GM19467 (cell line): ENCODE results near the gene NBPF26.
"Not testable (repeated sequence)": the region's sequence is repeated elsewhere in the genome, so short reads cannot be mapped to it uniquely, and the experiment has no call there.

Experiments
- ATAC-seq: cut with Tn5 transposase; IDR thresholded peaks from one replicate; pipeline ENCODE4 v1.9.1; 2021; ENCODE audit warnings: mild to moderate bottlenecking, moderate library complexity; ENCODE audit not compliant: unreplicated experiment

NBPF26 gene

GRCh38 chr1:120723715-120724402, at the start of gene NBPF26:
NBPF26 (plus strand) TSS chr1:120723945.
- not testable (repeated sequence) for ATAC-seq

GRCh38 chr1:120680106-120680819, 43.5 kb upstream of the NBPF26 start:
- not testable (repeated sequence) for ATAC-seq

GRCh38 chr1:120680938-120681337, 42.8 kb upstream of the NBPF26 start:
- not testable (repeated sequence) for ATAC-seq

- ATAC-seq, result not testable (repeated sequence)
These were observed 39.3 kb upstream of the NBPF26 start for GRCh38 chr1:120684397-120684796.

- not testable (repeated sequence) for ATAC-seq
These were observed 38.1 kb upstream of the NBPF26 start for GRCh38 chr1:120685622-120686021.

- not testable (repeated sequence) for ATAC-seq
These were observed 36.5 kb upstream of the NBPF26 start for GRCh38 chr1:120687250-120687649.

- not testable (repeated sequence) for ATAC-seq
These were observed 22.8 kb upstream of the NBPF26 start for GRCh38 chr1:120700807-120701562.

GRCh38 chr1:120723358-120723714, 409 bp upstream of the NBPF26 start:
- not testable (repeated sequence) for ATAC-seq

- ATAC-seq, result not testable (repeated sequence)
These were observed 762 bp downstream of the NBPF26 start for GRCh38 chr1:120724507-120724906.

- not testable (repeated sequence) for ATAC-seq
These were observed 5.1 kb downstream of the NBPF26 start for GRCh38 chr1:120728811-120729210.

- ATAC-seq, result not testable (repeated sequence)
These were observed 45.3 kb downstream of the NBPF26 start for GRCh38 chr1:120769090-120769489.

- ATAC-seq, result not testable (repeated sequence)
These were observed 81.7 kb downstream of the NBPF26 start for GRCh38 chr1:120805452-120805851.

GRCh38 chr1:120811822-120812221, 88.1 kb downstream of the NBPF26 start:
- not testable (repeated sequence) for ATAC-seq

GRCh38 chr1:120825051-120825450, 101.3 kb downstream of the NBPF26 start:
- ATAC-seq, result not testable (repeated sequence)

- ATAC-seq, result not testable (repeated sequence)
These were observed 102.9 kb downstream of the NBPF26 start for GRCh38 chr1:120826623-120827022.

- ATAC-seq, result not testable (repeated sequence)
These were observed 120.6 kb downstream of the NBPF26 start for GRCh38 chr1:120844186-120844944.

- not testable (repeated sequence) for ATAC-seq
These were observed 121.2 kb downstream of the NBPF26 start for GRCh38 chr1:120844945-120845330.

GRCh38 chr1:120849400-120850286, 125.9 kb downstream of the NBPF26 start:
- ATAC-seq, result not testable (repeated sequence)

GRCh38 chr1:120850287-120850536, 126.5 kb downstream of the NBPF26 start:
- ATAC-seq, result not testable (repeated sequence)
